PC-3 (cell line): ENCODE results near the gene NEK1.

ENCODE experiments used
- CTCF ChIP-seq: fragments of 300-600 bp; sonication (generic); conservative IDR thresholded peaks from 2 replicates; pipeline ENCODE4 v1.5.1; 2017; ENCODE audit warnings: antibody characterized with exemption, low read depth, mild to moderate bottlenecking, low read length
- EZH2 ChIP-seq: fragments of 300-600 bp; sonication (generic); IDR thresholded peaks from one replicate; pipeline ENCODE4 v1.6.1; 2017; ENCODE audit warnings: antibody characterized with exemption, mild to moderate bottlenecking, low read length; ENCODE audit not compliant: unreplicated experiment

DNA sequence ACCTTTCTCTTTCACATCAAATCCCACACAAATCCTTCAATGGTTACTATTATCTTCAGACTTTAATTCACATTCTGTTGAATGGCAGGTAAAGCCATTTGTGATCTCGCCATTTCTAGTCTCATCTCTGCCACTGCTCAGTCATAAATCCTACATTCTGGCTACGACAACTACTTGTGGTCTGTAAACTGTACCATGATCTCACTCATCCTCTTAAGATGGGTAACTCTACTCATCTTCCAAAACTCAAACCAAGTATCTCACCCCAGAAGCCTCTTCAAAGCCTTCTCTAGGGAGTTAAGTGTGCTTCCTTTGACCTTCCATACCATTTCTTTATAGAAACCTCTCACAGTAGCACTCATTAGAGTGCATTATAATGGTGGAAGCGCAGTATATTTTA, 101.8 kb downstream of the NEK1 start:
- no peak for TF ChIP-seq EZH2
- no peak for TF ChIP-seq CTCF
